IMR-90 (cell line): ENCODE measurements around the gene GNG7. TPM values are rescaled to one million over a fixed set of nuclear protein-coding genes. Genes with fewer than 3 reads are reported as not detected.

Source experiments
- ATAC-seq: fragments of 200-7000 bp; cut with Tn5 transposase; 2 replicates; pipeline ENCODE4 v1.9.1; 2020; ENCODE audit warnings: low read depth, mild to moderate bottlenecking, moderate library complexity
- BruUV-seq: library from RNA; stranded (reverse); fragments of 400-500 nt; replicated peaks from 2 replicates; lab custom pipeline; 2021; lab: Mats Ljungman, UMichigan
- CTCF ChIA-PET: fragments of 300-600 bp; formaldehyde crosslinking; extraction: SDS; loops from one replicate; lab custom pipeline; 2021; ENCODE audit warnings: antibody characterized with exemption; lab: Yijun Ruan, JAX
- POLR2A ChIA-PET: fragments of 300-600 bp; sonication (Branson Sonifier 250); formaldehyde crosslinking; loops from one replicate; lab custom pipeline; 2022; ENCODE audit warnings: antibody characterized with exemption; ENCODE audit not compliant: unreplicated experiment; lab: Charles Lee
- DNase-seq: peaks from one replicate; pipeline ENCODE4 v3.0.0; 2013
- H2AFZ ChIP-seq: replicated peaks from 2 replicates; pipeline ENCODE3; 2013; ENCODE audit warnings: low read length, mild to moderate bottlenecking; ENCODE audit not compliant: poor library complexity
- H2AK5ac ChIP-seq: 2 replicates; pipeline ENCODE4 v1.6.1; 2013; ENCODE audit warnings: low read depth, low read length, inconsistent platforms
- H2AK9ac ChIP-seq: replicated peaks from 2 replicates; pipeline ENCODE3; 2013; ENCODE audit warnings: mild to moderate bottlenecking, low read depth, low read length, moderate library complexity; ENCODE audit not compliant: poor library complexity
- H2BK120ac ChIP-seq: 2 replicates; pipeline ENCODE4 v1.6.1; 2013; ENCODE audit warnings: low read depth, low read length, inconsistent platforms
- H2BK15ac ChIP-seq: 3 replicates; pipeline ENCODE4 v1.6.1; 2013; ENCODE audit warnings: low read depth, low read length, inconsistent platforms
- H2BK20ac ChIP-seq: 2 replicates; pipeline ENCODE4 v1.6.1; 2013; ENCODE audit warnings: low read depth, mild to moderate bottlenecking, inconsistent platforms, low read length, moderate library complexity
- H2BK5ac ChIP-seq: 2 replicates; pipeline ENCODE4 v1.6.1; 2013; ENCODE audit warnings: mild to moderate bottlenecking, low read depth, low read length, inconsistent platforms; ENCODE audit not compliant: poor library complexity, severe bottlenecking
- H3K14ac ChIP-seq: replicated peaks from 2 replicates; pipeline ENCODE4 v1.6.1; 2013; ENCODE audit warnings: low read depth, low read length, inconsistent platforms
- H3K18ac ChIP-seq: 2 replicates; pipeline ENCODE4 v1.6.1; 2013; ENCODE audit warnings: low read depth, low read length, control low read depth
- H3K23ac ChIP-seq: 2 replicates; pipeline ENCODE4 v1.6.1; 2013; ENCODE audit warnings: low read depth, low read length, inconsistent platforms
- H3K27ac ChIP-seq: 2 replicates; pipeline ENCODE4 v1.5.1; 2013; ENCODE audit warnings: mild to moderate bottlenecking, control low read depth, low read length; ENCODE audit not compliant: insufficient read depth
- H3K27me3 ChIP-seq: 2 replicates; pipeline ENCODE4 v1.6.1; 2013; ENCODE audit warnings: low read length; ENCODE audit not compliant: control insufficient read depth, insufficient read depth
- H3K36me3 ChIP-seq: 2 replicates; pipeline ENCODE4 v1.6.1; 2013; ENCODE audit warnings: low read length, mixed read lengths; ENCODE audit not compliant: control insufficient read depth, insufficient read depth
- H3K4ac ChIP-seq: 2 replicates; pipeline ENCODE4 v1.6.1; 2013; ENCODE audit warnings: low read depth, low read length, inconsistent platforms
- H3K4me1 ChIP-seq: 2 replicates; pipeline ENCODE4 v1.6.1; 2013; ENCODE audit warnings: low read length, mixed read lengths; ENCODE audit not compliant: control insufficient read depth, insufficient read depth
- H3K4me2 ChIP-seq: 2 replicates; pipeline ENCODE4 v1.6.1; 2013; ENCODE audit warnings: low read depth, mild to moderate bottlenecking, control low read depth, low read length, moderate library complexity
- H3K4me3 ChIP-seq: 2 replicates; pipeline ENCODE4 v1.5.1; 2013; ENCODE audit warnings: low read depth, mild to moderate bottlenecking, control low read depth, low read length, moderate library complexity; ENCODE audit not compliant: insufficient read depth
- H3K56ac ChIP-seq: 2 replicates; pipeline ENCODE4 v1.6.1; 2013; ENCODE audit warnings: low read length, inconsistent platforms; ENCODE audit not compliant: insufficient read depth; ENCODE audit errors: extremely low read depth
- H3K79me1 ChIP-seq, 2 experiments: 2 replicates each; pipeline ENCODE4 v1.6.1; 2013; ENCODE audit warnings: low read length in 2 of 2, inconsistent platforms in 1 of 2, low read depth in 1 of 2
- H3K9ac ChIP-seq: 2 replicates; pipeline ENCODE4 v1.6.1; 2013; ENCODE audit warnings: low read depth, low read length, control low read depth
- H3K9me1 ChIP-seq: 2 replicates; pipeline ENCODE4 v1.6.1; 2013; ENCODE audit warnings: low read length, inconsistent platforms; ENCODE audit not compliant: insufficient read depth
- H3K9me3 ChIP-seq: 2 replicates; pipeline ENCODE4 v1.6.1; 2013; ENCODE audit warnings: low read length; ENCODE audit not compliant: control insufficient read depth, insufficient read depth
- H4K20me1 ChIP-seq: 2 replicates; pipeline ENCODE4 v1.6.1; 2013; ENCODE audit warnings: low read length, inconsistent platforms; ENCODE audit not compliant: insufficient read depth
- H4K5ac ChIP-seq: 2 replicates; pipeline ENCODE4 v1.6.1; 2013; ENCODE audit warnings: mild to moderate bottlenecking, low read depth, low read length, control low read depth
- H4K8ac ChIP-seq, 2 experiments: 2 replicates each; pipeline ENCODE4 v1.6.1; 2013; ENCODE audit warnings: low read depth in 2 of 2, low read length in 2 of 2, control low read depth in 1 of 2, inconsistent platforms in 1 of 2
- H4K91ac ChIP-seq: 2 replicates; pipeline ENCODE4 v1.6.1; 2013; ENCODE audit warnings: low read depth, low read length, inconsistent platforms; ENCODE audit not compliant: insufficient read depth
- BHLHE40 ChIP-seq: fragments of 150-350 bp; IDR thresholded peaks from 2 replicates; pipeline ENCODE4 v1.6.1; 2016; ENCODE audit warnings: mild to moderate bottlenecking, low read depth, low read length
- CEBPB ChIP-seq: IDR thresholded peaks from 2 replicates; pipeline ENCODE4 v1.6.1; 2012; ENCODE audit warnings: low read depth, low read length, improper control_type of control experiment
- CHD1 ChIP-seq: IDR thresholded peaks from 2 replicates; pipeline ENCODE4 v1.6.1; 2012; ENCODE audit warnings: low read depth, low read length, improper control_type of control experiment
- CTCF ChIP-seq: conservative IDR thresholded peaks from 2 replicates; pipeline ENCODE4 v1.5.1; 2012; ENCODE audit warnings: mild to moderate bottlenecking, low read depth, low read length, improper control_type of control experiment
- ELK1 ChIP-seq: fragments of 150-350 bp; IDR thresholded peaks from 2 replicates; pipeline ENCODE4 v1.6.1; 2016; ENCODE audit warnings: low read depth, mild to moderate bottlenecking, low read length, moderate library complexity, borderline replicate concordance
- FOS ChIP-seq: fragments of 150-350 bp; IDR thresholded peaks from 2 replicates; pipeline ENCODE4 v1.6.1; 2016; ENCODE audit warnings: low read depth, low read length
- MAFK ChIP-seq: IDR thresholded peaks from 2 replicates; pipeline ENCODE4 v1.6.1; 2012; ENCODE audit warnings: low read depth, low read length, improper control_type of control experiment
- MAZ ChIP-seq: IDR thresholded peaks from 2 replicates; pipeline ENCODE4 v1.6.1; 2012; ENCODE audit warnings: low read depth, mild to moderate bottlenecking, low read length, improper control_type of control experiment, moderate library complexity, borderline replicate concordance
- MXI1 ChIP-seq: IDR thresholded peaks from 2 replicates; pipeline ENCODE4 v1.6.1; 2012; ENCODE audit warnings: low read depth, mild to moderate bottlenecking, low read length, moderate library complexity, borderline replicate concordance
- POLR2A ChIP-seq: IDR thresholded peaks from 2 replicates; pipeline ENCODE4 v1.6.1; 2012; ENCODE audit warnings: mild to moderate bottlenecking, low read depth, low read length
- RAD21 ChIP-seq: IDR thresholded peaks from 2 replicates; pipeline ENCODE4 v1.6.1; 2012; ENCODE audit warnings: low read length, improper control_type of control experiment
- RCOR1 ChIP-seq: IDR thresholded peaks from 2 replicates; pipeline ENCODE4 v1.6.1; 2012; ENCODE audit warnings: mild to moderate bottlenecking, low read length, improper control_type of control experiment; ENCODE audit not compliant: insufficient replicate concordance
- RFX5 ChIP-seq: IDR thresholded peaks from 2 replicates; pipeline ENCODE4 v1.8.0; 2012; ENCODE audit warnings: low read depth, mild to moderate bottlenecking, low read length, moderate library complexity
- SMC3 ChIP-seq: fragments of 150-350 bp; IDR thresholded peaks from 2 replicates; pipeline ENCODE4 v1.6.1; 2016; ENCODE audit warnings: low read depth, mild to moderate bottlenecking, antibody characterized with exemption, low read length, moderate library complexity
- WGBS, 2 experiments: methylation state at CpG; one replicate each; pipeline versions ENCODE4 v1.1.5 to v1.1.7; 2013; ENCODE audit warnings: missing lambda C conversion rate in 2 of 2; ENCODE audit not compliant: insufficient read length in 1 of 2; ENCODE audit errors: extremely low coverage in 2 of 2; 5-methylcytosine and 5-hydroxymethylcytosine counted together
- dilution Hi-C: fragments of 300-500 bp; cut with HindIII; formaldehyde crosslinking; loops from one replicate; pipeline ENCODE4 v1.14.3; 2018; ENCODE audit warnings: low sequenced_read_pairs; ENCODE audit not compliant: unreplicated experiment
- in situ Hi-C: fragments of 300-500 bp; cut with MboI; formaldehyde crosslinking; loops from 3 replicates; pipeline ENCODE4 v1.14.3; 2019; ENCODE audit warnings: low sequenced_read_pairs, inconsistent platforms, mixed read lengths
- intact Hi-C: fragments of 100-400 bp; cut with micrococcal nuclease; formaldehyde crosslinking; loops from 2 replicates; pipeline ENCODE4 v1.10.0; 2022
- polyA plus RNA-seq, 3 experiments: library from polyadenylated mRNA; depleted of rRNA; stranded (reverse); fragments of >200 nt; gene quantifications; 2 replicates each; pipeline ENCODE4 v1.2.3, GENCODE V29; 2012; ENCODE audit warnings: low replicate concordance in 1 of 3
- total RNA-seq: library from RNA; depleted of rRNA; stranded (reverse); fragments of >200 nt; gene quantifications from 2 replicates; pipeline ENCODE4 v1.2.3, GENCODE V29; 2012

Gene GNG7
- total and polyA plus RNA-seq, 2 of the 4 experiments (the other 2 are of a cell fraction), result under 0.01 to 0.21 TPM

- intact Hi-C loops, result loop anchor here (1.0 kb wide), 2 partner anchors 12 to 52 kb away; no protein-coding TSS in a partner anchor
- in situ Hi-C loops, result no loop called here
- H4K20me1 ChIP-seq, result peaks cover 3% of the 10 kb centered on the region; the same call in 1 of the 2 replicates
- H3K14ac ChIP-seq, result no peak overlapping the region
- no TSS peak for BruUV-seq
- H2BK15ac ChIP-seq, result no peak overlapping the region
- no peak overlapping the region for H3K9ac ChIP-seq
- H3K9me1 ChIP-seq, result peaks cover 13% of the 10 kb centered on the region
- peak overlapping the region; percentile 48 for H2BK5ac ChIP-seq
- DNase-seq (peak; percentile 84), ATAC-seq (peak; percentile 53)
- H3K27me3 ChIP-seq, result no peaks in the 10 kb centered on the region; the same call in 1 of the 2 replicates
- no peak overlapping the region for H4K5ac ChIP-seq
- WGBS, 2 experiments, result 80% methylated on average over 15 of the region's 23 CpGs; no CpG with 5 or more reads in 1 of the 2 experiments
- peaks cover 0 to 24% of the 10 kb centered on the region in 2 experiments; a peak in 2 of 4 replicates for H3K79me1 ChIP-seq
- H3K18ac ChIP-seq, result no peak overlapping the region
- H3K4ac ChIP-seq, result peak overlapping the region; percentile 23; the same call in 1 of the 2 replicates
- H2AFZ ChIP-seq, result peak overlapping the region; percentile 64
- H2BK120ac ChIP-seq, result peak overlapping the region; percentile 15
- peaks cover 22% of the 10 kb centered on the region for H3K4me1 ChIP-seq
- H3K56ac ChIP-seq, result no peak overlapping the region
- POLR2A ChIA-PET, result no interaction called here
- H3K4me3 ChIP-seq, result no peak overlapping the region
- peak overlapping the region; percentile 2; the same call in 1 of the 2 replicates for H3K27ac ChIP-seq
- dilution Hi-C loops, result no loop called here
- no peak overlapping the region for H3K23ac ChIP-seq
- H3K36me3 ChIP-seq, result no peaks in the 10 kb centered on the region
- peak overlapping the region; percentile 28; the same call in 1 of the 2 replicates for H2BK20ac ChIP-seq
- peak overlapping the region; percentile 31 for H2AK9ac ChIP-seq
- peak overlapping the region; percentile 61 for H2AK5ac ChIP-seq
- peak overlapping the region; percentile 42; the same call in 1 of the 2 replicates for H3K4me2 ChIP-seq
- no peaks in the 10 kb centered on the region for H3K9me3 ChIP-seq
- peak overlapping the region; percentile 20; the same call in 1 of the 2 replicates for H4K91ac ChIP-seq
- CTCF ChIA-PET, result no interaction called here
- no peak overlapping the region; a peak in 1 of 4 replicates for H4K8ac ChIP-seq
- TF ChIP-seq SMC3, result no peak
- TF ChIP-seq CHD1, result no peak
- no peak for TF ChIP-seq ELK1
- no peak for TF ChIP-seq MXI1
- TF ChIP-seq BHLHE40, result peak; percentile 95
- no peak for TF ChIP-seq CTCF
- peak; percentile 55 for TF ChIP-seq FOS
- no peak for TF ChIP-seq MAZ
- no peak for TF ChIP-seq RFX5
- peak; percentile 100 for TF ChIP-seq MAFK
- TF ChIP-seq RCOR1, result no peak
- no peak for TF ChIP-seq CEBPB
- no peak for TF ChIP-seq POLR2A
- TF ChIP-seq RAD21, result no peak
These were observed 211.2 kb downstream of the GNG7 start for GRCh38 chr19:2491130-2491801.
